SK-N-MC (cell line): Measurements from ENCODE around the gene ARMC9.

Source experiments
- DNase-seq: peaks from one replicate; pipeline ENCODE4 v3.0.0-alpha.2; 2011; ENCODE audit warnings: low read depth, low spot score
- H3K27ac ChIP-seq: fragments of 200-600 bp; sonication (generic); 2 replicates; pipeline ENCODE4 v1.5.1; 2016; ENCODE audit warnings: mixed run types
- H3K36me3 ChIP-seq: fragments of 200-600 bp; sonication (generic); 2 replicates; pipeline ENCODE4 v1.6.1; 2017; ENCODE audit warnings: antibody characterized with exemption, low read length, mixed read lengths; ENCODE audit not compliant: insufficient read depth
- H3K4me3 ChIP-seq: fragments of 200-600 bp; sonication (generic); 2 replicates; pipeline ENCODE4 v1.5.1; 2016
- H3K9ac ChIP-seq: fragments of 200-600 bp; sonication (generic); 2 replicates; pipeline ENCODE4 v1.8.0; 2017; ENCODE audit warnings: mixed run types, mixed read lengths; ENCODE audit not compliant: insufficient read length
- H3K9me3 ChIP-seq: fragments of 200-600 bp; sonication (generic); 2 replicates; pipeline ENCODE4 v1.6.1; 2017; ENCODE audit warnings: low read depth, mild to moderate bottlenecking, antibody characterized with exemption, low read length, moderate library complexity, mixed read lengths
- EZH2 ChIP-seq: fragments of 200-600 bp; sonication (generic); IDR thresholded peaks from one replicate; pipeline ENCODE4 v1.6.1; 2017; ENCODE audit warnings: antibody characterized with exemption
- FOXP2 ChIP-seq: optimal IDR thresholded peaks from 2 replicates; pipeline ENCODE3; 2011; ENCODE audit warnings: mild to moderate bottlenecking, moderate library complexity; ENCODE audit not compliant: insufficient read depth; ENCODE audit errors: extremely low read length, control extremely low read depth
- POLR2AphosphoS5 ChIP-seq: IDR thresholded peaks from 2 replicates; pipeline ENCODE4 v1.6.1; 2012; ENCODE audit warnings: mild to moderate bottlenecking, low read depth, low read length, borderline replicate concordance

ARMC9 gene

GRCh38 chr2:231213931-231214642 lies 15.7 kb downstream of the ARMC9 start:
- no peak overlapping the region for H3K27ac ChIP-seq
- no peaks in the 10 kb centered on the region for H3K36me3 ChIP-seq
- no peak for TF ChIP-seq EZH2
- TF ChIP-seq FOXP2, result no peak
- no peak for TF ChIP-seq POLR2AphosphoS5
- H3K9me3 ChIP-seq, result no peaks in the 10 kb centered on the region
- H3K4me3 ChIP-seq, result no peak overlapping the region
- H3K9ac ChIP-seq, result no peak overlapping the region
- no peak for DNase-seq

GRCh38 chr2:231218366-231218765 lies 19.9 kb downstream of the ARMC9 start:
- no peak overlapping the region for H3K27ac ChIP-seq
- H3K36me3 ChIP-seq, result no peaks in the 10 kb centered on the region

DNA sequence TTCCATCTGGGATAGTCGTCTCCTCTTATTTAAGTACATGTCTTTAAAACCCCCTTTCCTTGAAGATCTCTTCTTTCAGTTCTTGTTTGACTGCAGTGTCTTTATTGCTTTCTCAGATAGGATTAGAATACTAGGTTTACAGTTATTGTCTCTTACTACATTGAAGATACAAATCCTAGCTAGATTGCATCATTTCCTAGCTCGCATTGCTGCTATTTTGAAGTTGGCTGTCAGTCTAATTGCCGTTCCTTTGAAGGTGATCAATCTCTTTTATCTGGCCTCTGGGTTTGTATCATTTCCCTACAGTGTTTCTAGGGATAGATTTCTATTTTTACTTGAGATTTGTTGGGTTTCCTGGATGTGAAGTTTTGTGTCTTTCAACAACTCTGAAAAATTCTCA lies 20.9 kb downstream of the ARMC9 start:
- no peak overlapping the region for H3K27ac ChIP-seq
- DNase-seq, result no peak
- H3K4me3 ChIP-seq, result no peak overlapping the region
- no peaks in the 10 kb centered on the region for H3K9me3 ChIP-seq
- no peak overlapping the region for H3K9ac ChIP-seq
- TF ChIP-seq EZH2, result no peak
- no peaks in the 10 kb centered on the region for H3K36me3 ChIP-seq

More at GRCh38 chr2:231218366-231218765, 19.9 kb downstream of the ARMC9 start:
- TF ChIP-seq POLR2AphosphoS5 (no peak), EZH2 (no peak)
- Histone ChIP-seq H3K4me3 (no peak overlapping the region), H3K9me3 (no peaks in the 10 kb centered on the region), H3K9ac (no peak overlapping the region)
- no peak for DNase-seq

DNA sequence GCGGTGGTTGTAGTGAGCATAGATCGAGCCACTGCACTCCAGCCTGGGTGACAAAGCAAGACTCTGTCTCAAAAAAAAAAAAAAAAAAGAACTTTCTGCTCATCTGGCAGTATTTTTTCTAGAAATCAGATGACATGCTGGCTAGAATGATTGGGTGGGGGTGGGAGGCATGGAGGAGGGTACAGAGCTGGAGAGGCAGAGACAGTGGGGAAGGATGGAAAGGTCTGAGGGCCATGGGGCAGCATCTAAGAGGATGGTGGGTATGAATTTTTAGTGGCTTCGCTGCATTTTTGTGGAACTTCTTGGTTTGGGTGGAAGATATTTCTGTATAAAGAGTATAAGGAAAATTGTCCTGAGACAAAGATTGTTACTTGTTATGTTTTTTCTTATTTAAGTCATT lies 23.3 kb downstream of the ARMC9 start:
- H3K27ac ChIP-seq, result no peak overlapping the region
- no peaks in the 10 kb centered on the region for H3K36me3 ChIP-seq
- TF ChIP-seq FOXP2 (no peak), POLR2AphosphoS5 (no peak), EZH2 (no peak)
- no peak overlapping the region for H3K4me3 ChIP-seq
- H3K9me3 ChIP-seq, result no peaks in the 10 kb centered on the region
- H3K9ac ChIP-seq, result no peak overlapping the region
- no peak for DNase-seq

DNA sequence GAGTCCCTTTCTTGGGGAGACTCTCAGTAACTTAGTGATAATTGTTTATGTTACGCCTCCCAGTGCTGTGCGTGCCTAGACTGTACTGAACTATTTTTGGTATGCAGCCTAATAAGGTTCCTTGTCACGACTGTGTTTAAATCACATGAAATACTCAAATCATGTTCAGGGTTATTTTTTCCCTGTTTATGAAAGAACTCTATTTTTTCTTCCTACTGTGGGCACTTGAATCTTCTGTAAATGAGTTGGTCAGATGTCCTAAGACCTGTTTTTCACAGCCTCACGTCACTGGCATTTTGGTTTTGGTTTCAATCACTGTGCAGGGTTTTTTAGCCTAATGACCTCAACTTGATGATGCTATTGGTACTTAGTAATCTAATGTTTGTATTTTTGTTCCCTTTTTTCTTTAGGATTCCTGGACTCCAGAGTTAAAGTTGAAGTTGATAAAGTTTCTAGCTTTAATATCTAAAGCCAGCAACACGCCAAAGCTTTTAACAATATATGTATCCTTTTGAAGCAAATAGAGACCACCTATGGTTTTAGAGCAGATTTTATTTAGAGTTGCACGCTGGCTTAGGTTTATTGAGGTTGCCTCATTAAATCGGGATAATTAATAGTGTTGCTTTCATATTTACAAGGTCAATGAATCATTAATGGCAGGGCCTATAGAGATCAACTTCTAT lies 24.0 kb downstream of the ARMC9 start:
- no peak overlapping the region for H3K27ac ChIP-seq
- no peak overlapping the region for H3K4me3 ChIP-seq
- no peak for DNase-seq
- H3K36me3 ChIP-seq, result no peaks in the 10 kb centered on the region
- H3K9ac ChIP-seq, result peak overlapping the region; percentile 5
- TF ChIP-seq POLR2AphosphoS5, result no peak
- TF ChIP-seq EZH2, result no peak
- no peak for TF ChIP-seq FOXP2
- no peaks in the 10 kb centered on the region for H3K9me3 ChIP-seq

DNA sequence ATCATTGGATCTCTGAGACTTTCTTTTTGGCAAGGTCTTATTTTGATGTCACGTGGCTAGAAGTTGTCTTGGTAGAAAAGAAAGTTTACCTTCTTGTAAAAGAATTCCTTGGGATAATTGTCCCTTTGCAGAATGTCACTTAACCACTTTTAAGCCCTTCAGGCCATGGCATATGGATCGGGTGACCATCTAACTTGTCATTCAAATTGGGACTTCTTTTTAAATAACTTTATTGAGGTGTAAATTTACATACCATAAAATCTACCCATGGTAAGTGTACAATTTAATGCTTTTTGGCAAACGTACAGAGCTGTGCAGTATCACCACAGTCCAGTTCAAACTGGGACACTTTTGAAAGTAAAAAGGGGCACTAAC lies 24.6 kb downstream of the ARMC9 start:
- Histone ChIP-seq H3K4me3 (no peak overlapping the region), H3K36me3 (no peaks in the 10 kb centered on the region), H3K27ac (no peak overlapping the region), H3K9me3 (no peaks in the 10 kb centered on the region), H3K9ac (no peak overlapping the region)
- TF ChIP-seq FOXP2 (no peak), POLR2AphosphoS5 (no peak), EZH2 (no peak)
- no peak for DNase-seq

- H3K9ac ChIP-seq, result no peak overlapping the region
- H3K36me3 ChIP-seq, result no peaks in the 10 kb centered on the region
Measured at GRCh38 chr2:231223458-231223976, 25.1 kb downstream of the ARMC9 start.

DNA sequence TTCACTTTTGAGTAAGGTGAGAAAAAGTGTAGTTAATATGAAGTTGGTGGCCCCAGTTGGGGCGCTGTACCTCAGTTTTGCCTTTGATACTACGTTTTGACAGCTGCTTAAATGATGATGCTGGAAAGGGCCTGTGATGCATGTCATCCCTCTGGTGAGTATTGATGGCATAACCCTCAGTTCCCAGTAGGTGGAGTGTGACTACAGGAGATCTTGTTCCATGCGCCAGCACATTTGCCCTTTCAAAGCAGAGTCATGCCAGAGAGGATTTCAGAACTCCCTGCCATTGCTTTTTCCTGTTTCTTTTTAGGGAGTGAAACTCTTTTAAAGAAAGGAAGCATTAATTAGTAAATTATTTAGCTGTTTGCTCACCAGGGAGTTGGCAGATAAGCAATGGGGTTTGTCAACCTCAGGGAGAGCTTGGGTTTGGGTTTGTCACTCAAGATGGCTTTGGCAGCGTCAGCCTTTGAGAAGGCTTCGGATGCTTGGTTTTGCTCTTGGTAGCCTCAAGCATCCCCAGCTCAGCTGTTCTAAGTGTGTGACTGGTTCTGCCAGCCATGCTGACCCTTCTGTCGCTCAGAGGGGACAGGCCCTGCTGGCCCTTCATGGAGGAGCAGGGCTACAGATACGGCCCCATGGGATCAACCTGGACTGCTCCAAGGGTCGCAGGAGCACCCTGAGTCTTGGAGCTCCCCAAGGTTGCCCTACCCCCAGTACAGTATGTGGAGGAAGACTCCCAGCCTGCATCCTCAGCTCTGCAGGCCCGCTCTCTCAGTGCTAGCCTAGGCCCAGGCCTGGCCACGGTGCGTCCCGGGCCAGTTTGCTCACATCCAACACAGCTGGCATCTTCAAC lies 29.1 kb downstream of the ARMC9 start:
- Histone ChIP-seq H3K9ac (no peak overlapping the region), H3K4me3 (no peak overlapping the region), H3K9me3 (no peaks in the 10 kb centered on the region), H3K36me3 (no peaks in the 10 kb centered on the region), H3K27ac (no peak overlapping the region)
- TF ChIP-seq EZH2 (no peak), POLR2AphosphoS5 (no peak), FOXP2 (no peak)
- no peak for DNase-seq

More at GRCh38 chr2:231223458-231223976, 25.1 kb downstream of the ARMC9 start:
- Histone ChIP-seq H3K4me3 (no peak overlapping the region), H3K9me3 (no peaks in the 10 kb centered on the region), H3K27ac (no peak overlapping the region)
- DNase-seq, result no peak
- TF ChIP-seq EZH2 (no peak), FOXP2 (no peak), POLR2AphosphoS5 (no peak)
